GM21717 (cell line): ENCODE measurements around the gene TOB1.
"Not testable (repeated sequence)": the region's sequence is repeated elsewhere in the genome, so short reads cannot be mapped to it uniquely, and the experiment has no call there.

Experiments
- ATAC-seq: cut with Tn5 transposase; IDR thresholded peaks from one replicate; pipeline ENCODE4 v1.9.1; 2021; ENCODE audit warnings: mild to moderate bottlenecking, moderate library complexity; ENCODE audit not compliant: unreplicated experiment

Gene TOB1

DNA sequence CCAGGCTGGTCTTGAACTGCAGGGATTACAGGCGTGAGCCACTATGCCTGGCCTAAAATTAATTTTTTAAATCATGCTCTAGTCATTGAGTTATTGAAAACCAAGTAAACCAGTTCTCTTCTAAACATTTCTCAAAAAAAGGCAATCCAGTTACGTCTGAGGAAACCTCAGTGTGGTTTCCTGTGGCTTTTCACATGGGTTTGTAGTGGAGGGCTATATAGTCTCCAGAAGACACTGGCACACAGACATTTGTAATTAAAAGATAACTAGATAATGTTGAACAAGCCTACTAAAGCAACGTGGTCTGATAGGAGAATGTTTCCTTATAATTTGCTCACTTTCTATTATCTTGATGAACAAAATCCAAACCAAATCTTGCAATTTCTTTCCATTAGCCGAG is 5.2 kb upstream of the TOB1 start:
- ATAC-seq = no peak

DNA sequence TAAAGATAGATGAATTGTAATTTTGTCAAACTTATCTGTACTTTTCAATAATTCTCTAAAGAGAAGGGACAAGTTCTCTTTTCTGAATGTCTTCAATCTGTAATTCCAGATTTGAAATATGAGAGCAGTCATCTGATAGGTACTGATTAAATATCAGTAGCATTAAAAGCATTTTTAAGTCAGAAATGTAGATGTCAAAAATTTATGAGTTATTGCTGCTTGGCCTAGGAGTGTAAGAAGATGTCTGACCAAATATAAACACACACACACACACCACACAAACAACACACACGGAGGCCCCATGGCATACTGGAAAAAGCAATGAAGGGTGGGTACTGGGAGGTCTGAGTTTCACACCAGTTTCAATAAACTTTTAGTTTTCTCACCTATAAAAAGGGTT is 2.4 kb upstream of the TOB1 start:
- ATAC-seq = no peak

DNA sequence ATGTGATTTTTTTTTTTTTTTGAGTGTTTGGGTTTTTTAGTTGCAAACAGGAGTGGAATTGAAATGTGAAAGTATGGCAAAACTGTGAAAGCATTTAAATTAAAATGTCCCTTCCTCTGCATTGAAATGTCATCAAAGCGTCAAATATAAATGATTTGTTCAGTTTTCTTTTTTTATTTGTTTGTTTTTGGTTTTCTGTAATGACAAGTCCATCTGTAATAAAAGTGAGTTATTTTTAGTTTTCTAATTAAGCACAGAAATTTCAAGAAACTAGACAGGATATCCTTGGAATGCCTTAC is 1.9 kb upstream of the TOB1 start:
- no peak for ATAC-seq

DNA sequence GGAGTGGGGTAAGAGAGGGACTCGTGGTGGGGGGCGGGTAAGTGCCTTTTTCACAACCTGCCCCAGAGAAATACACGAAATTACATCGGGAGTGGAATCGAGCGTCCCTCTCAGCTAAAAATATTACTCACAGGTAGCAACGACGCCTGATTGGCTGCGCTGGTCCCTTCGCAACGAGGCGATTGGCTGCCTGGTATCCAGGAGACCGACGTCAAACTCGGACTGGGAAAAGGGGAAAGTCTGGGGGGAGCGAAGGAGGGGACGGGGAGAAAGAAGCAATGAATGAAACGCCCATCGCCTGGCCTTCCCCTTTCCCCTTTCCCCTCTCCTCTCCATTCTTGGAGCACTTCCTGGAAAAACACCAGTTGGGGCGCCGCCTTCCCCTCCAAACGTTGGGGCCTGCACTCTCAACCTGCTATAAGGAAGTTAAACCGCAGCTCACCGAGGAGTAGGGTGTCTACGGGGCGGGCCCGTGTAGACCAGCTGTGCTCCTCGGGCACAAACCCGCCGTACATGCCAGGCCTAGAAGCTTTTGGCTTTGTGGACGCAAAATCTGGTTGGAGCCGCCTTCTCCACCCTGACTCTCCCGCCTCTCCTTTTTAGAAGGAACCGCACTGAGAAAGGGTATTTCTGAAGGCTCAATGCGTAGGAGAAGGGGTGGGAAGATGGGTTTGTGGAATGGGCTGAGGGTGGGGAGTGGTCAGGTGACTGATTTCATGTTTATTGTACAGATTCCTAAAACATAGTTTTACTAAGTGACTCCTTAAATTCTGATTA is 1.4 kb upstream of the TOB1 start:
- ATAC-seq = peak; percentile 46

DNA sequence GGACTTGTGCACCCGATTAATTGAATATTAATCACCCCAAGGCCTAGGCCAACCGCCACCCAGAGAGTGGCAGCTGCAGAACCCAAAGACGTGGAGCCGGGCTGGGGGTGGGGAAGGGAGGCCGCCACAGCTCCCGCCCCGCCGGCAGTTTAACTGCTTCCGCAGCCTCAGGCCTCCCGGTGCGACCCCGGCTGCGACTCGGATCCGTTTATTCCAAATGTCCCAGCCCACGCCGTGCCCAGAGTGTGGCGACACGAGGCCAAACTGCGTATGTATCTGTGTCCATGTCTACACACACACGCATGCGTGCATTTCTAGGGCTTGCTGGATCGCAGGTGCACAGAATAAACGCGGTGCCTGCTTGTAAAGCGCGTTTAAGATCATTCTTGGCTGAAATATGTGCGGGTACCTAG is 802 bp upstream of the TOB1 start:
- peak; percentile 13 for ATAC-seq

DNA sequence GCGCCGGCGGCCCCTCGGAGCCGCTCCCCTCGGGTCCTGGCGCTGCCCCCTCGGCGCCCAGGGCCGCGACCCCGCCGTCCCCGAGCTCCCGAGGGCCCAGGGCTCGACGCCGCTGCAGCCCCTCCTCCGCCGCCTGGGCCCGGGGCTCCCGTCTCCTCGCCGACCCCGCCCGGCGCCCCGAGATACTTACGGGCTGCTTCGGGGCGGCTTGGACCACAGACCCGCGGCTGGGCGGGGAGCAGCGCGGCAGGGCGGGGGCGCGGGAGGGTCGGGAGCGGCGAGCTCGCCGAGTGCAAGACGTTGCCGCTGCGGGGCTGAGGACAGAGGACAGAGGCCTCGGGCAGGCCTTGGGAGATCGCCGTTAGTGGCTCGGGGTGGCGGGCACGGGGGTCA is 290 bp downstream of the TOB1 start:
- ATAC-seq = peak; percentile 10

DNA sequence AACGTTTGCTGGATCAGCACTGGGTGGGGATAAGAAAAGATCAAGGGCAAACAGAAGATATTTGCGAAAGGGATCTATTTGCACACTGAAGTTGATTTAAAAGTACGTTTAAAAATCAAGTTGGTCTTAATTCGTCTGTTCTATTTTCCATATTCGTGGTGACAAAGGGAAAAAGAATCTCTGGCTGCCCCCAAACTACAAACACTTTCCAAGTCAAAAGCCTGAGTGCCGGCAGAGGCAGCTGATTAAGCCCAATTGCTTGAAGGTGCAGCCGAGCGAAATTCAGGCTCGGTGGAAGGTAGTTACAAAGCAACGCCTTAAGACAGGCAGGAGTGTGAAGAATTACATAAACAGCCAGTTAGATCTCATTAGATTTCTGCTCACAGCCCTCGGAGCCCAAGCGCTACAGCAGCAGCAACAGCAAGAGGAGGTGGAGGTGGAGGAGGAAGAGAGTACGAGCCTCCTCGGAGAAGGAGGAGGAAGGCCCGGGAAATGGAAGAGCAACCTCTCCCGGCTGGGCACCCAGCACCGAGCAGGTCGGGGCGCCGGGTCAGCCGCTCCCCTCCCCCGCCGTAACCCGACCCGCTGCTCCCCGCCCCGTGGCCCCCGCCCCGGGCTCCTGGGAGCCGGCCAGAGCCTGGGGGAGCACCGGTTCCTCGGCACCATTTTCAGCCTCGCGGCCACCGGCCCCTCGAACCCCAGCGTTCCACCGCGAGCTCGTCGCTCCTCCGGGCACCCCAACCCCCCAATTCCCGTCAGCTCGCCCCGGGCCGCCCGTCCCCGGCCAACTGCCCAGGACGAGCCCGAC is 890 bp downstream of the TOB1 start:
- ATAC-seq = peak; percentile 18

DNA sequence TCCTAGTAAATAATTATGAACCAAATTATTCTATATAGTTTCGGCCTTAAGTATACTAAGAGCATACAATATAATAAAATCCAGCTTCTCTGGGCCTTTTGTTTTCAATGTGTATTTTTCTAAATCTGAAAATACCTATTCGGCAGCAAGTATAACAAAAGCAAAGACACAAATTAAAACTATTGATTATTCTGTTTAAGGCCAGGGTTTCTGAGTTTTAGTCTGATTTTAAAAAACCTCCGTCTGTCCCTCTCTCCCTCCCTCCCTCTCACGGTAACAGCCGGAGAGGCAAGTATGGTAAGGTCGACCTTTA is 1.5 kb downstream of the TOB1 start:
- no peak for ATAC-seq

DNA sequence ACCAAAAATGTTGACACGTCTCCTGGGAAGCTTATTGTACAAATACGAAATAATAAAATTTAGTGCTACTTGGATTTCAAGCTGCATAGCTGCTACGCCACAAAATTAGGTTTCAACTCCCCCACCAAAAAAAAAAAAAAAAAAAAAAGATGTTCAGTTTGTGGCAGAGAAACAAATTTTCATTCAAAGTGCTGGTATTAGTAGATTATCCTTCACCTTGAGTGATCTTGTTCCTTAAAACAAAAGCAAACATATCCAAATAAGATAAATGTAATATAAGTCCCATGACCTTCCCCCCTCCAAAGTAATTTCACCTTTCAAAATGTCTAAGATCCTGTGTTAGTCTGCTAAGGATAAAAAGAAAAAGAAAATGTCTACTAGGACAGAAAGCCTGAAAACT is 2.2 kb downstream of the TOB1 start:
- ATAC-seq = no peak

DNA sequence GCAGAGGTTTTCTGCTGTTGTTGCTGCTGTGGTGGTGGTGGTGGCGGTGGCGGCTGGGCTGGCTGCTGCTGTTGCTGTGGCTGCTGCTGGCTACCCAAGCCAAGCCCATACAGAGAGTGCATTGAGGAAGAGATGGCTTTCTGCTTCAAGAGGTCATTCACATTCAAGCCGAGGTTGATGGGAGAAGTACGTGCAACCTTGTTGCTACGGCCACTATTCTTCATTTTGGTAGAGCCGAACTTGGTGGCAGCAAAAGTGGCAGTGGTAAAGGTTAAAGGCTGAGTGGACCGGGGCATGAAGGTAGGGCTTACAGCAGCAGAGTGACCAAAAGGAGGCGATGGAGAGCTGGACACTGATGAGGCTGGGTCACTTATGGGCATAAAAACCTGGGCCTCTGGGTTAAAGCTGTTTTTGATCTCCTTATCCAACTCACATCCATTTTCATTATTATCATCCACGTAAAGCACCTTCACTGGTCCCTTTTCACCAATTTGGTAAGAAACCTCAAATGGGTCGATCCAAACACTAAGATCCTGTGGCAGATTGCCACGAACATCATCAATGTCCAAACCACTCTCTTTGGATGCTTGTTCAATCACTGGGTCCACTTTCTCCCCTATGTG is 2.8 kb downstream of the TOB1 start:
- ATAC-seq = no peak

DNA sequence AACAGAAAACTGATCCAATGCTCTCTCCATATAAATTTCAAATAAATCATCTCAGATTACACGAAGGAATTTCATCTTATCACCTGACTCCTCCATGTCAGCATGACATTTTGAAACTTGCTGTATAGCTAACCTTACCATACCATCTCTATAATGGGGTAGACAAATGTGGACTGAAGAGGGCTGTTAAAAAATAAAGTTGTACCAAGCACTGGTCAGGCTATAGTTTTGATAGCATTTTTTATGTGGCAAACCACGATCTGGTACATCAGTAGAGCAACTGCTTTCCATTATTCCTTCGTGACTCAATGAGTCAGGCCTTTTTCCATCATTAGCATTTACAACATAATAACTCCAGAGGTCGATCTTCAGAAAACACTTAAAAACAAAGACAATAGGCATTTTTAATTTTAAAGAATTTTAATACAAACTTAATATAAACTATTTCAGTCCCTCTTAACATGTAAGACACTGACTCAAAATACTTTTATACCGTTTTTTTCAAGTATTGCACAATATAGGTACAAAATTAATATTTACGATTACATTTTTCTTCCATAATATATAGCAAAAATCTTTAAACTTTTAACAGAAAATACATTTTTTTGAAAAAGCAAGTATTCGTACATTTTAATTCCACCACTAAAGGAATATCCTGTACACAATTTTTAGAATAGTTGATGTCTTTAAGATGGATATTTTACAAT is 4.2 kb downstream of the TOB1 start:
- ATAC-seq = no peak

DNA sequence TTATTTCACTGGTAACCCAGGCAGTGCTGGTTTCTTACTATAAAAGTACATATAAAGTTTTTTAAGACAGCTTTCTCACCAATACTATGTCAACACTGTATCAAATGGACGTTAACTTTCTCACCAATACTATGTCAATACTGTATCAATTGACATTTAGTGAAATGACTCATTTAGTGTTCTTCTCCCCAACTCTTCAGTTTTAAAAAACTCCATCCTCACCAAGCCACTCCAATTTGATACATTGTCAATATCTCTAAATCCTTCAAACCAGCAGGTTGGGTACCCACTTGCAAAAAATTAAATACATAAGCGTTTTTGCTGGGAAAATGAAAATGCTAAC is 4.8 kb downstream of the TOB1 start:
- no peak for ATAC-seq

DNA sequence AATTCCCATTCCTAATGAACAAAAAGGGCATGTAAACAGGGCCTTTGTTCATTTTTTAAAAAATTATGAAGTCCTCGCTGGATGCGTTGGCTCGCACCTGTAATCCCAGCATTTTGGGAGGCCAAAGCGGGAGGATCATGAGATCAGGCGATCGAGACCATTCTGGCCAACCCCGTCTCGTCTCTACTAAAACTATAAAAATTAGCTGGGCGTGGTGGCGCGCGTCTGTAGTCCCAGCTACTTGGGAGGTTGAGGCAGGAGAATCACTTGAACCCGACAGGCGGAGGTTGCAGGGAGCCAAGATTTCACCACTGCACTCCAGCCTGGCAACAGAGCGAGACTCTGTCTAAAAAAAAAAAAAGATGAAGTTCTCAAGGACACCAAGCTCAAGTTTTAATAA is 6.4 kb downstream of the TOB1 start:
- not testable (repeated sequence) for ATAC-seq

DNA sequence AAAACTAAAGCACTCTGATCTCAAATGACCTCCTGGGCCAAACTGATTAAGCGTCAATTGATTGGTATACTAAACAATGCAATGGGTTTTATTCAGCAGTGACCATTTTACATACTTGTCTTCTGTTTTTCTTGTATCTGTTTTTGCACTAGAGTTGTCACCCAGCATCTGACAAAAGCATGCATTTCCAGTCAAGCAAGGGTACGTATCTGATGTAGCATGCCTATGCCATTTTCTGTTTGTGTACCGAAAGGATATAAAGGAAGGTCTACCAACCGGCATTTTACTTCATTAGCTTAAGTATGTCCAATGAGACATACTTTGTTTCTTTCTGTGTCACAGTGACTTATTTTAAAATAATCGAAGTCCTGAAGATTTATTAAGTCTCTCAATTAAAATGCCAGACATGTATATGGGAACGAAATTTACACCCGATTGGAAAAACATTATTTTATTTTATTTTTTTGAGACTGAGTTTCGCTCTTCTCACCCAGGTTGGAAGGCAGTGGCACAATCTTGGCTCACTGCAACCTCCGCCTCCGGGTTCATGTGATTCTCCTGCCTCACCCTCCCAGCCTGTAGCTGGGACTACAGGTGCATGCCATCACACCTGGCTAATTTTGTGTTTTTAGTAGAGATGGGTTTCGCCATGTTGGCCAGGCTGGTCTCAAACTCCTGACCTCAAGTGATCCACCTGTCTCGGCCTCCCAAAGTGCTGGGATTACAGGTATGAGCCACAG is 7.5 kb downstream of the TOB1 start:
- ATAC-seq = no peak

DNA sequence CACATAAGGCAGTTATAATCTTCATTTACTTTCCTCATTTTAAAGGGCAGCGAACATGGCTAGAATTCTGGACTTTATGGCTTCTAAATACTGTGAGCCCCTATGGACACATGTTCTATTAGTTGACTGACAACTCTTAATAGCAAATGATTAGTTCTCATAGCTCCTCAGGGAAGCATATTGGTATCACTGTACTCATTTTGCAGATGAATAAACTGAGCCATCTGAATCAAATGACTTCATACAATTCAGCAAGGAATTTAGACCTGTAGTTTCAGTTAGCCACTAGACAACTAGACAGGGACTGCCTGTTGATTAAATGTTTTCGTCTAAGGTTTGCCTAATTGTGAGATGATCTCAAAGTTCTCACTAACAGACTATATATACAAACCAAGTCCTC is 9.7 kb downstream of the TOB1 start:
- ATAC-seq = no peak

DNA sequence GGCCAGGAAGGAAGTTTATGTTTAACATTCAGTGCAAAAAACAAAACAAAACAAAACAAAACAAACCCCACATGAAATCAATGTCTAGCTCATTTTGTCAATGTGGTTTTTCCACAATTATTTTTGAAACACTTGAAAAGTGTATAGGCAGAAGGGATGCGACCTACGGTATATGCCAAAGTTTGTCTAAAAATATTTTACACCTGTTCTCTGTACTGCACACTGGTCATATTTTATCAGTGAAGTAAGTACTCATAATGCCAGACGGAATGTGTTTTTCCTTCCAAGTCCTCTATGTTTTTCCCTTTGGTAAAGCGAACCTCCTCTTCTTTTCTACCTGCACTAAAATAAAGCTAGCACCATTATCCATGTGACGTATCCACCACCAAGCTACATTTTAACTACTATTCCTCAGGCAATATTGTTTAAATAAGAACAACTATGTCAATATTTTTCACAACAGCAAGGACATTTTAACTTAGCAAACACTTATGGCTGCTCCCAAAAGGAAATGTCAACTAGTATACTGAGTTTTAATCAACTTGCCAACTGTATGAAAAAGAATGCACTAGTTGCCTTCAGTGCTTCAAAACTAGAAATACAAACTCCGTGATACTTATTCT is 10.3 kb downstream of the TOB1 start:
- ATAC-seq = no peak

DNA sequence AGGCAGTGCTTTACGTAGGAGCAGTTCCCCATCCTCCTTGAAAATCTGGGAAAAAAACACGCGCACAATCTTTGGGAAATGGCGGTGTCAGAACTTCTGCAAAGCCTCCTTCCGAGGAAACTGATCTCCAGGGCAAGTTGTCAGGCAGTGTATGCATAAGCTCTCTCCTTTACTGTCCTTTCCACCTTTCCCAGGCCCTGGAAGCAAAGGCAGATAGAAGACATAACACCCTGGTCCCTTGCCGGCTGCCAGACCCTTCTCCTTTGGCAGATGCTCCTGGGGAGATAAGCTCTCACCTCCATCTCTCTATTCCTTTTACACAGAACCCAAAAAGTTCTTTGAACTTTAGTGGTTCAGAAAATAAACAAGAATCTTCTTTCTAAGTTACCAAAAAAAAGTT is 12.4 kb downstream of the TOB1 start:
- no peak for ATAC-seq

DNA sequence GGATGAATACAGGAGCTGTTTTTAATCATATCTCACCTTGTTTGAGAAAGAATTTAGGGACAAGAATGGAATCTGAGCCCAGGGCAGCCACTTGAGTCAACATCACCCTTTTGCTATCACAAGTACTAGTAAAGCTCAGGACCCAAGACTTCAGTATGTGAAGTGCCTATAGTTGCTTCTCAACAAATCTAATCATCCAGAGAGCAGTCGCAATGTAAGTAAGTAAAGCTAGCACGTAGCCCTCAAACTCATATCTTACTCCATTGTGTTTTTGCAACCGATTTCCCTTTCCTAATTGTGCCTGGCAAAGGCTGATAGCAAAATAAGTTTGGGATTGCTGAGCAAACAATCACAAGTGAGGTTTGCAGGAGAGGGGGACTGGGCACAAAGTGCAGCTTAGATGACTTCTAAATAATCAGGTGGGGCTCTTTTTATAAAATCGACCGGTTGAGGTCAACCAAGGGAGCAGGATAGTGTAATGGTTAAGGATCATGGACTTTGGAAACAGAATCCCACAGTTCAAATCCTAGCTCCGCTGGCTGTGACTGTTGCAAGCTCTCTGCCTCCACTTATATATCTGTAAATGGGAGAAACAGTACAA is 13.0 kb downstream of the TOB1 start:
- no peak for ATAC-seq

DNA sequence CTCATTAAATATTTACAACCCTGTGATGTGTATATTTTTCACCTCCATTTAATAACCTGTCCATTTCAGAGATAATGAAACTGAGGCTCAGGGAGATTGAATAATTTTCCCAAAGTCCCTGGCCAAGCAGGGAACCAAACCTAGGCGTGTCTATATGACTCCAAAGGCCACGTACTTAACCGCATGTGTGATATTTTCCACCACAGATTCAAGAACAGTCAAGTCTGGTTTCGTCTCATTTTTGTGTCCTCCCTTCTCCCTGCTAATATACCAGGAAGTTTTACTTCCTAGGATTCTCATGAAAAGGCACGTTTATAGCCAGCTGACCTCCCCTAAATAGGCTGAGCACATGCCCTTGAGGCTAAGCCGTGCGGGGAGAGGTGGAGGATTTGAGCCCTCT is 15.5 kb downstream of the TOB1 start:
- no peak for ATAC-seq

DNA sequence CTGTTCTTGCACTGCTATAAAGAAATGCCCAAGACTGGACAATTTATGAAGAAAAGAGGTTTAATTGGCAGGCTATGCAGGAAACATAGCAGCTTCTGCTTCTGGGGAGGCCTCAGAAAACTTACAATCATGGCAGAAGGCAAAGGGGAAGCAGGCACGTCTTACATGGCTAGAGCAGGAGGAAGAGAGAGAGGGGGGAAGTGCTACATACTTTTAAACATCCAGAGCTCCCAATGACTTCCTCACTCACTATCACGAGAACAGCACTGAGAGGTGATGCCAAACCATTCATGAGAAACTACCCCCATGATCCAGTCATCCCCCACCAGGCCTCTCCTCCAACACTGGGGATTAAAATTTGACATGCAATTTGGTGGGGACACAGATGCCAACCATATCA is 17.4 kb downstream of the TOB1 start:
- no peak for ATAC-seq
